GM19035 (cell line): ENCODE data around the gene CLTB.

ENCODE experiments used
- ATAC-seq: cut with Tn5 transposase; IDR thresholded peaks from one replicate; pipeline ENCODE4 v1.9.1; 2021; ENCODE audit not compliant: unreplicated experiment

Gene CLTB

GRCh38 chr5:176405656-176406435 is 10.5 kb downstream of the CLTB start:
- no peak for ATAC-seq

GRCh38 chr5:176401281-176402205 is 14.8 kb downstream of the CLTB start:
- no peak for ATAC-seq

DNA sequence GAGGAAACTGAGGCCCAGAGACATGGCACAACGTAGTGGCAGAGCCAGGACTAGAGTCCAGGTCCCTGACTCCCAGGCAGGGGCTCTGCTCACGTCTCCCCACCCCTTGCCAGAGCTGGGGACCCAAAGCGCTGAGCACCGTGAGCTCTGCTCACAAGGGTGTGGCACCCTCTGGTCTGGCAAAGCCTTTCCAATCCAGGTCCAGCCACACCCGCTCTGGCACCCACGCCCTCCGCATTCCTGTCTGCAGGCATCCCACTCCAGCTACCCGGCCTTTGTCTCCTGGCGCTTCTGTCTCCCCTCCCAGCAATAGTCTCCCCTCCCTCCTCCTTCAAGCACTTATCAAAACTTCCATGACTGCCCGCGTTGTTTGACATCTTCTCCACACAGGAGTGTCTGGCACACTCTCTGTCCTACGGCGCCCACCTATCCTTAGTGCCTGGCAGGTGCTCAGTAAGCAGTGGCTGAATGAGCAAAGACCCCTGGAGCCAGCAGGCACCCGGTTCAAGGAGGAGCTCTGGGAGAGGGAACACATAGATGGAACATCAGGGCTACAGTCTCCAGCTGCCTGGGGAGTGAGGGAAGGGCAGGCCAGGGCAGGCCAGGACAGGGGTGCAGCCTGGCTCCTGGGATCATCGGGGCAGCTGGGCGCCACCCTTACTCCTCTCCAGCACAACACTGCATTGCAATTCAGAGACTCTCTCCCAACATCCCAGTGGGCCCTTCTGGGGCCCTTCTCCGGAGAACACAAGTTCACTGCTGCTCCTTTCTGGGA is 15.8 kb downstream of the CLTB start:
- ATAC-seq: no peak

- no peak for ATAC-seq
Measured at GRCh38 chr5:176397736-176398420, 18.5 kb downstream of the CLTB start.

- ATAC-seq: no peak
Measured at GRCh38 chr5:176396330-176396729, 20.0 kb downstream of the CLTB start.

DNA sequence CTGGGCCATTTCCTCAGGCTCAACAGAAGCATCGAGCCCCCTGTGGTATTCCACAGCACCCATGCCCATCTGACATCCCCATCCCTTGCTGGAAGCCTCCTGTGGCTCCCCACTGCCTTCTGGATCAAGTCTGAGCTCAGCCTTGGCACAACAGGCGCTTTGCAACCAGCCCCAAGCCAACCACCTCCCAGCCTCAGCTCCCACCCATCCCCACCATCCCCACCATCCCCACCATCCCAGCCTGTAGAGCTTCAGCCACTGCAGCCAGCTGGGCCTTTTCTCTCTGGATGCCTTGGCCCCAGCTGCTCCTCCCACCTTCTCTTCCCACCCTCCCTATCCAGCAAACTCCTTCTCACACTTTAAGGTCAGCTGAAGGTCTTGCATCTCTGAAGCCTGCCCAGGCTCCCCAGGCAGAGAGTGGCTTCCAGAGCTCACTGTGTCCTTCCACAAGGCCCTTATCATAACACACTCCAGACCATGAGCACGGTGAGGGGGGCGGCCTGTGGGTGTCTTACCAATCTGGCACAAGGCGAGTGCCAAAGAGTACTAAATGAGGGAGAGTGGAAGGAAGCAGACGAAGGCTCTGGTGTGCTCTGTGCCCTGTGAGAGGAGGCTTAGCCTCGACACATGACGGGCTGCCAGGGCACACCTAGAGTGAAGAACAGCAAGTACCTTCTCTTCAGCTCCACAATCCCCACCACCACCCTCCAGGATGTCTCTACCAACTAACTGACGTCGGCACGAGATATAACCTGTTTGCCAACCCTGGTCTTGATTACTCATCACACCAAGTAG is 21.3 kb downstream of the CLTB start:
- no peak for ATAC-seq

DNA sequence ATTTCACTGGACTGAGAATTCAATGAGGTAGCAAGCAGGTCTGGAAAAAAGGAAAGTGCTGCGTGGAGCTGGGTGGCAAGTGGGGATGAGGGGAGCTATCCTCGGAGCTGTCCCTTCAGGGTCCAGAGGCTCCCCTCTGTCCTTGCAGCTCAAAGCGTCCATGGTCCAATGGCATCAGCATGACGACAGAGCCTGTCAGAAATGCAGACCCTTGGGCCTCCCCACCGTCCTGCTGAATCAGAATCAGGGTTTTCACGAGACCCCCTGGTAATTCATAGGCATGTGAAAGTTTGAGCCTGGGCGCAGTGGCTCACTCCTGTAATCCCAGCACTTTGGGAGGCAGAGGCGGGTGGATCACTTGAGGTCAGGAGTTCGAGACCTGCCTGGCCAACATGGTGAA is 22.2 kb downstream of the CLTB start:
- ATAC-seq: no peak

DNA sequence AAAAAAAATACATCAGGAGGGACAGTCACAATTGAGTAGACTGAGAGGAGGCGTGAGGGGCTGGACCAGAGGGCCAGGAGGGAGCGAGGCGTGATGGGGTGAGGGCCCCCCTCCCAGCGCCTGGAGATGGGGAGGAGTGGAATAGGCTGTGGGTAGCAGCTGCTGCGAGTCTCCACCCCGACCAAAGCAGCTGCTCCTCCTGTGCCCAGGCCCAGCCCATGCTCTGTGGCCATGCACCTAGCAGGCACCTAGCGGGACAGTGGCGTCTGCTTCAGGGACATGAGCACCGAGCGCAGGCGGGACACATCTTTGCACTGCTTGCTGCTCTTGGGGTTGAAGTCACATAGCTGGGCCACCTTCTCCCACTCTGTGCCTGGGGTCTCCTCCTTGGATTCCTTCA is 23.8 kb downstream of the CLTB start:
- ATAC-seq: no peak

DNA sequence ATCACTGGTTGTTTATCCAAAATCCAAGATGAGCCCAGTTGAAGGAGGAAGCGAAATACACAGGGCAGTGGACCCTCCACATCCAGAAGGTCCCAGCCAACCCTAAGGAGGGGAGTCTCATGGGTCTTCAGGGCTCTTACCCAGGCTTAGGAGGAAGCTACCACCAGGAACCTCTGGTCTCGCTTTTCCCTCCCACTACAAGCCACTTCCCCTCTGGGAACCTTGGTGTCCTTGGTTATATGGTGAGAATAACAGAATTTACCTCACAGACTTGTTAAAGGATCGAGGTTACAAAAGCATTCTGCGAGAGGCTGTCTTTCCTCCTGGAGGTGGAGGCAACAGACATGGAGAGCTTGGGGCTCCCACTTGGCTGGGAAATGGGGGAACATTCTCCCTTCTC is 24.3 kb downstream of the CLTB start:
- no peak for ATAC-seq

DNA sequence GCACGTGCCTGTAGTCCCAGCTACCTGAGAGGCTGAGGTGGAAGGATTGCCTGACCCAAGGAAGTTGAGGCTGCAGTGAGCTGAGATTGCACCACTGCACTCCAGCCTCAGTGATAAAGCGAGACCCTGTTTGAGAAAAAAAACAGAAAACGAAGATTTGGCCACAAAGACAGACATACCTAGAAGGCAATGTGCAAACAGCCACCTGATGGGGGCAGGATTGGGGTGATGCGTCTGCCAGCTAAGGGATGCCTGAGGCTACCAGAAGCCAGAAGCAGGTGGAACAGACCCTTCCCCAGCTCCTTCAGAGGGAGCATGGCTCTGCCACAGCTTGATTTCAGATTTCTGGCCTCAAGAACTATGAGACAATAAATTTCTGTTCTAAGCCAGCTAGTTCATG is 24.9 kb downstream of the CLTB start:
- no peak for ATAC-seq

GRCh38 chr5:176389135-176390123 is 26.9 kb downstream of the CLTB start:
- ATAC-seq: peak; percentile 33

GRCh38 chr5:176388444-176389134 is 27.8 kb downstream of the CLTB start, which contains the start of the genes HIGD2A and NOP16:
Gene HIGD2A, plus strand, starts transcription at chr5:176388751. Its CDS starts 69 bp downstream, at chr5:176388820.
Gene NOP16, minus strand, starts transcription at chr5:176388598. Its CDS starts 59 bp downstream, at chr5:176388539.
- ATAC-seq: peak; percentile 85

DNA sequence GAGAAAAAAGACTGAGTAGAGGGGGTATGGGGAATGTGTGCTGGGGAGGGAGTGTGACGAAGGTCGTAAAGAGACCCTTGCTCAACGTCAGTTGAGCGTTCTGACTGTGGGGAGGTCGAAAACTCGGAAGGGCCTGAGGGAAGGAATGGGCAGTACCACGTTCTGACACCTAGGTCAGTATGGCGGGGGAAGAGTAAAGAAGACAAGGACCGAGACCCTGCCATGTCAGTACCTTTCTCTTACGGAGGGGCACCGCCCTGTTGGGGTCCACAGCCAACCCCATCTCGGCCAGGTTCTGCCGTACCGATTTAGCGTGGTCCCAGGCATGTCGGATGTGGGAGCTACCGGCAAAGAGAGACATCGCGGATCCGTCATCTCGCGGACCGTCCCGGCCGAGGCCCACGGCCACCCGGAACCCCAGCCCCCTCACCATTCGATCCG is 28.3 kb downstream of the CLTB start:
- ATAC-seq: peak; percentile 1

GRCh38 chr5:176387384-176387925 is 28.9 kb downstream of the CLTB start:
- ATAC-seq: no peak

- ATAC-seq: no peak
Measured at GRCh38 chr5:176386491-176386890, 29.8 kb downstream of the CLTB start.

DNA sequence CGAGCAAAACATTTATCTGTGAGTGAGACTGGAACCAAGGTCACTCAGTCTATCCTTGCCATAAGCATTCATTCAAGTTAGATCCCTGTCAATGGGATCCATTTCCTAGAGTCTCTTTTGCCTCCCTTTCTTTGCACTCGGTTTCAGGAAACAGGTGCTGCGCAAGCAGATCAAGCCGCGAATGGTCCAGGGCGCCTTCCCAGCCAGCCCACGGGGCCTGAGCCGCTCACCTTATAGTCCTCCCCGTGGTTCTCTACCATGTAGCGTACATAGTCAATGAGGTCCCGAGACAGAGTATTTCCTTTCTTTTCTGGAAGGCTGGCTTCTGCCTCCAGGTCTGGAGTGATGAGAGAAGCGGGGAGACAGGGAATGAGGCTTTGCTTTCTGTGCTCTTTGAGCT is 31.3 kb downstream of the CLTB start:
- ATAC-seq: no peak

- ATAC-seq: no peak
Measured at GRCh38 chr5:176384366-176384930, 31.9 kb downstream of the CLTB start.
